ENCODE measurements around the gene CSTPP1. TPM values are rescaled to one million over a fixed set of nuclear protein-coding genes. Genes with fewer than 3 reads are reported as not detected.

CSTPP1 gene
- total RNA-seq, 1 donor from 2014 or later: 36.9 TPM

DNA sequence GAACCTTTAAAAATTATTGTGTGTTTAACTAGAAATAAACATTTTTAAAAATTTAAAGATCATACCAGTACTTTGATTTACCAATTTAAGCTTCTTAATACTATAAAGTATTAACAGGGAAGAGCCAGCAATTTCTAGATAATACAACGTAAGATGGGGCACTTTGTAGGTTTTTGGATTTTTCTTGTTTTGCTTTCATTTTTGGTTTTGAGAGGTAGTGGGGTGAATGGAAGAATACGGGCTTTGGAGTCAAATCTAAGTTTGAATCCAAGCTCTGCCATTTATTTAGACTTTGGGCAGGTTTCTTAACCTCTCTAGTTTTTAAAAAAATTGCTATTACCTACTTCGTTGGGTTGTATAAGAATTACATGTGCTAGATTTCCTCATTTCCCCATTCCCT lies 44.9 kb downstream of the CSTPP1 start:
- TF ChIP-seq, protein P1, sequence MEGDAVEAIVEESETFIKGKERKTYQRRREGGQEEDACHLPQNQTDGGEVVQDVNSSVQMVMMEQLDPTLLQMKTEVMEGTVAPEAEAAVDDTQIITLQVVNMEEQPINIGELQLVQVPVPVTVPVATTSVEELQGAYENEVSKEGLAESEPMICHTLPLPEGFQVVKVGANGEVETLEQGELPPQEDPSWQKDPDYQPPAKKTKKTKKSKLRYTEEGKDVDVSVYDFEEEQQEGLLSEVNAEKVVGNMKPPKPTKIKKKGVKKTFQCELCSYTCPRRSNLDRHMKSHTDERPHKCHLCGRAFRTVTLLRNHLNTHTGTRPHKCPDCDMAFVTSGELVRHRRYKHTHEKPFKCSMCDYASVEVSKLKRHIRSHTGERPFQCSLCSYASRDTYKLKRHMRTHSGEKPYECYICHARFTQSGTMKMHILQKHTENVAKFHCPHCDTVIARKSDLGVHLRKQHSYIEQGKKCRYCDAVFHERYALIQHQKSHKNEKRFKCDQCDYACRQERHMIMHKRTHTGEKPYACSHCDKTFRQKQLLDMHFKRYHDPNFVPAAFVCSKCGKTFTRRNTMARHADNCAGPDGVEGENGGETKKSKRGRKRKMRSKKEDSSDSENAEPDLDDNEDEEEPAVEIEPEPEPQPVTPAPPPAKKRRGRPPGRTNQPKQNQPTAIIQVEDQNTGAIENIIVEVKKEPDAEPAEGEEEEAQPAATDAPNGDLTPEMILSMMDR (IDR thresholded peaks at IDR 0.05): no peak
- Mint-ChIP-seq H3K36me3 (ENCODE audit: unreplicated experiment) (no peaks in the 10 kb centered on the region), H3K4me3 (ENCODE audit: unreplicated experiment) (no peak overlapping the region), H3K9me3 (ENCODE audit: unreplicated experiment) (no peaks in the 10 kb centered on the region), H3K27me3 (ENCODE audit: unreplicated experiment) (no peaks in the 10 kb centered on the region), H3K4me1 (ENCODE audit: unreplicated experiment) (peaks cover 20% of the 10 kb centered on the region), H3K27ac (ENCODE audit: unreplicated experiment) (no peak overlapping the region)
- DNase-seq (ENCODE audit: extremely low spot score, unreplicated experiment): no peak

DNA sequence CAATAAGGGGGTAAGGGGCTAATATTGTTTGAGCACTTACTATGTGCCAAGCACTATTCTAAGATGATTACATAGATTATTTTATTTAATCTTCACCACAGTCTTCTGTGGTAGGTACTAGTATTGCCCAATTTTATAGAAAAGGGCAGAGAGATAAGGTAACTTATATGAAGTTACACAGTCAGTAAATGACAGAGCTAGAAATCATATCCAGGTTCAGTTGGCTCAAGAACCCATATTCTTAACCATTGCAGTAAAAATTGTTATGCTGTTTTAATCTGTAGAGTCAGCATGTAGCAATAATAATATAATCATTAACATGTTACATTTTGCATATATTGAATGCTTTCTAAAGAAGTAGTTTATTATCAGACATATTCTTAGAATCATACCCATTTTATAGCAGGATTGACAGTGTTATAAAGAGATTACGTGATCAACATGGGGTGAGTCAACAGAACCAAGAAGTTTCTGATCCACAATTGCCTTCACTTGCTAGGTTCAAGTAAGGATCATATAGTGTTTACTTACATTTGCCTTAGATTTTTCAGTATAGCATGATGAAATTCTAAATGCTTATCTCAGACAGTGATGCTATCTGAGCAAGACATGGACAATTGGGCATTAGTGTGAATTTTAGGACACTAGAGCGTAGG lies 46.4 kb downstream of the CSTPP1 start:
- Mint-ChIP-seq H3K36me3 (ENCODE audit: unreplicated experiment) (peaks cover 9% of the 10 kb centered on the region), H3K4me1 (ENCODE audit: unreplicated experiment) (peaks cover 9% of the 10 kb centered on the region), H3K4me3 (ENCODE audit: unreplicated experiment) (no peak overlapping the region), H3K27ac (ENCODE audit: unreplicated experiment) (no peak overlapping the region), H3K9me3 (ENCODE audit: unreplicated experiment) (no peaks in the 10 kb centered on the region), H3K27me3 (ENCODE audit: unreplicated experiment) (no peaks in the 10 kb centered on the region)
- no peak for DNase-seq (ENCODE audit: extremely low spot score, unreplicated experiment)
- TF ChIP-seq, protein P1 (IDR thresholded peaks at IDR 0.05): no peak

DNA sequence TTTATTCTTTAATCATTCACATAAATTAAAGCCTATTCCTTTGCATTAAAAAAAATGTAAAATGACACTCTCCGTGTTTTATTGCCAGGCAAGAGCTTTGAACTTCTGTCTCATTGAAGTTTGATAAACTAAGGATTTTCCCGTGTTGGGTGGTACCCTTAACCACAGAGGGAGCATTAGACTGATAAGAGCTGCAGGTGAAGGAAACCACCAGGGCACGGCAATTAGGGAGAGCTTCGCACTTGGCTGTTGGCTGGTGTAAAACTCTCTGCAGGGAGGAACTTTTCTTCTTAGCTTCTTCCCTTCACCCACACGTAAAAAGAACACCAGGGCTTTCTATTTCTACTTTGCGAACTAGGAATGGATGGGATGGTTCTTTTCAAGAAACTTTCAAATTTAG lies 47.0 kb downstream of the CSTPP1 start:
- Mint-ChIP-seq H3K4me1 (ENCODE audit: unreplicated experiment) (peaks cover 3% of the 10 kb centered on the region), H3K27ac (ENCODE audit: unreplicated experiment) (no peak overlapping the region), H3K4me3 (ENCODE audit: unreplicated experiment) (no peak overlapping the region), H3K27me3 (ENCODE audit: unreplicated experiment) (no peaks in the 10 kb centered on the region), H3K9me3 (ENCODE audit: unreplicated experiment) (no peaks in the 10 kb centered on the region), H3K36me3 (ENCODE audit: unreplicated experiment) (peaks cover 12% of the 10 kb centered on the region)
- no peak for DNase-seq (ENCODE audit: extremely low spot score, unreplicated experiment)
- TF ChIP-seq, protein P1 (IDR thresholded peaks at IDR 0.05): no peak

DNA sequence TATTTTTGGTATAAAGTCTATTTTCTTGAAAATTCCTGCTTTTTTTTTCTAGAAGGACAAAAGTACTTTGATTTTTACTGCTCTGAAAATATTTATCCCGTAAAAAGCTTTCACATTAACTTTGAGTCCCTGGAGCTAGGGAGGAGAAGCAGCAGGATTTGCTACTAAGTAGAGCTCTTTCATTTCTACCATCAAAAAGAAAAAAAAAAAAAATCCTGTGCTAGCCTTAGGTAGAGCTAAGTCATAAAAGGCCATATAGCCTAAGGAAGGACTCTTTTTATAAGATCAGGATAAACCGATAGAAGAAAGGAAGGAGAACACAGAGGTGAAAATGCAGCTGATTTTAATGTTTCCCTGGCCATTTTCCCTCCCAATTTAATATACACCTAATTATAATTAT lies 48.0 kb downstream of the CSTPP1 start:
- Mint-ChIP-seq H3K36me3 (ENCODE audit: unreplicated experiment) (peaks cover 15% of the 10 kb centered on the region), H3K4me3 (ENCODE audit: unreplicated experiment) (no peak overlapping the region), H3K9me3 (ENCODE audit: unreplicated experiment) (peaks cover under 1% of the 10 kb centered on the region), H3K4me1 (ENCODE audit: unreplicated experiment) (peaks cover 3% of the 10 kb centered on the region), H3K27me3 (ENCODE audit: unreplicated experiment) (no peaks in the 10 kb centered on the region), H3K27ac (ENCODE audit: unreplicated experiment) (no peak overlapping the region)
- no peak for DNase-seq (ENCODE audit: extremely low spot score, unreplicated experiment)
- TF ChIP-seq, protein P1 (IDR thresholded peaks at IDR 0.05): no peak

DNA sequence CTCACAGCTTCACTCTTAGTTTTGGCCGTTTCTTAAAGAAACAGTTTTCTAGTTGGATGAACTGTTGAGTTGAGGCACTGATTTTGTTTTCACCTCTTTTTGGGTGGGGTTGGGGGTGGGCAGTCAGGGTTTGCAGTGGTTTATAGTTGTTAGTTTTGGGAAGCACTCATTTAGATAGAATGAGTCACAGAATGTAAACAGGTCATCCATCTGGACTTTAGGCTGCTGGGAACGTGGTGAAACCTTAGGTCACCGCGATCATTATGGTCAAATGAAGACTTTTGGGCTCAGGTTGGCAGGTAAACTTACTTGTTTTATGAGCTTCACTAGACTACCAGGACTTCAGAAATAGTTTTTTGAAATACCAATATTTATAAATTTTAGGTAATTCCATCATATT lies 48.4 kb downstream of the CSTPP1 start:
- H3K4me3 Mint-ChIP-seq (ENCODE audit: unreplicated experiment): no peak overlapping the region
- H3K4me1 Mint-ChIP-seq (ENCODE audit: unreplicated experiment): peaks cover 3% of the 10 kb centered on the region
- peaks cover 18% of the 10 kb centered on the region for H3K36me3 Mint-ChIP-seq (ENCODE audit: unreplicated experiment)
- TF ChIP-seq, protein P1 (IDR thresholded peaks at IDR 0.05): no peak
- no peak for DNase-seq (ENCODE audit: extremely low spot score, unreplicated experiment)
- no peak overlapping the region for H3K27ac Mint-ChIP-seq (ENCODE audit: unreplicated experiment)
- H3K27me3 Mint-ChIP-seq (ENCODE audit: unreplicated experiment): no peaks in the 10 kb centered on the region
- peaks cover 4% of the 10 kb centered on the region for H3K9me3 Mint-ChIP-seq (ENCODE audit: unreplicated experiment)
